ENCODE measurements around the gene MOXD1.

Gene MOXD1

DNA sequence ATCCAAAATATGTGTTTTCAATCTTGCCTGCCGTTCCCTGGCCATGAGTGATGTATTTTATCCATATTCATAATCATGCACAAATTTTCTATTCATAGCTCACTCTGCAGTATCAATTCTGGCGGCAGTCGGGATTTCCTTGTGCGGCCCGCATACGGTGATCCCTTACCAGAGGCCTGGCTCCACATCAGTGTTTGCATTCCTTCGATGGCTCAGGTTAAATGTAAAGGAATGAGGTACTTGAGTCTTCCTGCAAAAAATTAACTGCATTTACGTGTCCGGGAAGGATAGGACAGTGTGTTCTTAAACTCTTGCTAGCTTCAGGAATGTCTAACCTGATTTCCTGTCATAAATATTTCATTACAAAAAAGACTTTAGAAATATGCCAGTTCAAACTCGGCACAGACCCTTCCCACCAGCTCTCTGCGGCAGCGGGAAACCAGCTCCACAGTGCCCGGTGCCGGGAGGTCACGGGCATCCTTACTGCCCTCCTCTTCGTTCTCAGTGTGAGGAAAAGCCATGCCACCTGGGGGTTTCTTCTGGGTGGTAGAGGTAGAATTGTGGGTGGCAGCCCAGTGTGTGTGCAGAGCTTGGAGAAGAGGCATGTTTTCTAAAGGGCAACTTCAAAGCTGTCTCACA, 154.5 kb downstream of the MOXD1 start:
- DNase-seq (ENCODE audit: low read depth in 2 of 3, low spot score in 1 of 3), result no peak

GRCh38 chr6:132246120-132246617, 155.1 kb downstream of the MOXD1 start:
- no peak for DNase-seq (ENCODE audit: low read depth in 2 of 3, low spot score in 1 of 3)
